DND-41 (cell line): Measurements from ENCODE around the gene IP6K3.

Source experiments
- EZH2 ChIP-seq: IDR thresholded peaks from 3 replicates; pipeline ENCODE4 v1.6.1; 2012; ENCODE audit warnings: borderline replicate concordance, low read depth, mild to moderate bottlenecking, moderate library complexity, low read length, inconsistent platforms; ENCODE audit not compliant: severe bottlenecking
- TF ChIP-seq, protein P1 (sequence below): IDR thresholded peaks from 2 replicates; pipeline ENCODE4 v1.5.1; 2012; ENCODE audit warnings: borderline replicate concordance, low read length, moderate library complexity, mild to moderate bottlenecking; ENCODE audit not compliant: poor library complexity, severe bottlenecking; ENCODE audit errors: extremely low read depth

- TF ChIP-seq EZH2, result no peak
- TF ChIP-seq, protein P1, sequence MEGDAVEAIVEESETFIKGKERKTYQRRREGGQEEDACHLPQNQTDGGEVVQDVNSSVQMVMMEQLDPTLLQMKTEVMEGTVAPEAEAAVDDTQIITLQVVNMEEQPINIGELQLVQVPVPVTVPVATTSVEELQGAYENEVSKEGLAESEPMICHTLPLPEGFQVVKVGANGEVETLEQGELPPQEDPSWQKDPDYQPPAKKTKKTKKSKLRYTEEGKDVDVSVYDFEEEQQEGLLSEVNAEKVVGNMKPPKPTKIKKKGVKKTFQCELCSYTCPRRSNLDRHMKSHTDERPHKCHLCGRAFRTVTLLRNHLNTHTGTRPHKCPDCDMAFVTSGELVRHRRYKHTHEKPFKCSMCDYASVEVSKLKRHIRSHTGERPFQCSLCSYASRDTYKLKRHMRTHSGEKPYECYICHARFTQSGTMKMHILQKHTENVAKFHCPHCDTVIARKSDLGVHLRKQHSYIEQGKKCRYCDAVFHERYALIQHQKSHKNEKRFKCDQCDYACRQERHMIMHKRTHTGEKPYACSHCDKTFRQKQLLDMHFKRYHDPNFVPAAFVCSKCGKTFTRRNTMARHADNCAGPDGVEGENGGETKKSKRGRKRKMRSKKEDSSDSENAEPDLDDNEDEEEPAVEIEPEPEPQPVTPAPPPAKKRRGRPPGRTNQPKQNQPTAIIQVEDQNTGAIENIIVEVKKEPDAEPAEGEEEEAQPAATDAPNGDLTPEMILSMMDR, result no peak
Observed at GRCh38 chr6:33718713-33719112, 28.0 kb downstream of the IP6K3 start.
